HepG2 (cell line): ENCODE results near the gene PSMD5. TPM values are rescaled to one million over a fixed set of nuclear protein-coding genes. Genes with fewer than 3 reads are reported as not detected.
A peak's percentile ranks its signal among the peaks of the same experiment; 100 is the strongest.

Experiments
- ATF5 ChIP-seq: sonication (generic); formaldehyde crosslinking; IDR thresholded peaks from 2 replicates; pipeline ENCODE4 v1.4.0; 2020; ENCODE audit warnings: mild to moderate bottlenecking, low read depth, missing genetic modification reagents
- FOSL1 ChIP-seq: sonication (generic); formaldehyde crosslinking; IDR thresholded peaks from 2 replicates; pipeline ENCODE4 v1.9.0; 2021; ENCODE audit warnings: missing genetic modification reagents, borderline replicate concordance
- GATAD1 ChIP-seq: IDR thresholded peaks from 2 replicates; pipeline ENCODE4 v1.6.1; 2016; ENCODE audit warnings: missing genetic modification reagents, missing compliant biosample characterization
- GMEB2 ChIP-seq: IDR thresholded peaks from 2 replicates; pipeline ENCODE4 v1.6.1; 2016; ENCODE audit warnings: missing biosample characterization, missing genetic modification reagents, low read depth
- HNF4A ChIP-seq: sonication (generic); formaldehyde crosslinking; IDR thresholded peaks from 2 replicates; pipeline ENCODE4 v1.4.0; 2020; ENCODE audit warnings: missing genetic modification reagents
- HNRNPLL ChIP-seq: fragments of 200-400 bp; formaldehyde crosslinking; IDR thresholded peaks from 2 replicates; pipeline ENCODE4 v1.6.1; 2017; ENCODE audit warnings: mild to moderate bottlenecking, low read depth, low read length; ENCODE audit not compliant: poor library complexity, severe bottlenecking
- IKZF5 ChIP-seq: IDR thresholded peaks from 2 replicates; pipeline ENCODE4 v1.6.1; 2018; ENCODE audit warnings: missing genetic modification reagents, mild to moderate bottlenecking, missing compliant biosample characterization
- MAF1 ChIP-seq: sonication (generic); formaldehyde crosslinking; IDR thresholded peaks from 2 replicates; pipeline ENCODE4 v1.5.0; 2020; ENCODE audit warnings: missing genetic modification reagents, borderline replicate concordance
- MTA1 ChIP-seq: sonication (generic); formaldehyde crosslinking; IDR thresholded peaks from 2 replicates; pipeline ENCODE4 v1.4.0; 2020; ENCODE audit warnings: missing genetic modification reagents, mild to moderate bottlenecking, borderline replicate concordance
- MYNN ChIP-seq: sonication (generic); formaldehyde crosslinking; IDR thresholded peaks from 2 replicates; pipeline ENCODE4 v1.4.0; 2020; ENCODE audit warnings: mild to moderate bottlenecking, low read depth, missing genetic modification reagents
- MZF1 ChIP-seq: sonication (generic); formaldehyde crosslinking; IDR thresholded peaks from 2 replicates; pipeline ENCODE4 v1.8.1; 2023; ENCODE audit warnings: mild to moderate bottlenecking, missing genetic modification reagents, borderline replicate concordance
- NAIF1 ChIP-seq: sonication (generic); formaldehyde crosslinking; IDR thresholded peaks from 2 replicates; pipeline ENCODE4 v1.5.0; 2020; ENCODE audit warnings: mild to moderate bottlenecking, missing genetic modification reagents, borderline replicate concordance
- SATB2 ChIP-seq: sonication (generic); formaldehyde crosslinking; IDR thresholded peaks from 2 replicates; pipeline ENCODE4 v1.5.0; 2020; ENCODE audit warnings: missing genetic modification reagents
- TP53 ChIP-seq: sonication (generic); formaldehyde crosslinking; conservative IDR thresholded peaks from 2 replicates; pipeline ENCODE4 v1.4.0; 2020; ENCODE audit warnings: missing genetic modification reagents
- WIZ ChIP-seq: sonication (generic); formaldehyde crosslinking; IDR thresholded peaks from 2 replicates; pipeline ENCODE4 v1.5.1; 2020; ENCODE audit warnings: mild to moderate bottlenecking, missing genetic modification reagents
- ZBTB21 ChIP-seq: sonication (generic); formaldehyde crosslinking; IDR thresholded peaks from 2 replicates; pipeline ENCODE4 v1.4.0; 2020; ENCODE audit warnings: missing genetic modification reagents
- ZGPAT ChIP-seq: IDR thresholded peaks from 2 replicates; pipeline ENCODE4 v1.6.1; 2016; ENCODE audit warnings: mild to moderate bottlenecking
- ZNF451 ChIP-seq: sonication (generic); formaldehyde crosslinking; IDR thresholded peaks from 2 replicates; pipeline ENCODE4 v1.5.0; 2020; ENCODE audit warnings: mild to moderate bottlenecking, missing genetic modification reagents
- ZNF550 ChIP-seq: sonication (generic); formaldehyde crosslinking; IDR thresholded peaks from 2 replicates; pipeline ENCODE4 v1.4.0; 2020; ENCODE audit warnings: mild to moderate bottlenecking, missing genetic modification reagents, borderline replicate concordance
- ZNF616 ChIP-seq: sonication (generic); formaldehyde crosslinking; IDR thresholded peaks from 2 replicates; pipeline ENCODE4 v1.5.0; 2020; ENCODE audit warnings: low read depth, mild to moderate bottlenecking, missing genetic modification reagents
- ZNF780A ChIP-seq: sonication (generic); formaldehyde crosslinking; IDR thresholded peaks from 2 replicates; pipeline ENCODE4 v1.8.0; 2022; ENCODE audit warnings: mild to moderate bottlenecking, missing genetic modification reagents, moderate library complexity
- ZNF788 ChIP-seq: sonication (generic); formaldehyde crosslinking; IDR thresholded peaks from 2 replicates; pipeline ENCODE4 v1.5.0; 2020; ENCODE audit warnings: mild to moderate bottlenecking, missing genetic modification reagents, borderline replicate concordance
- ZNF879 ChIP-seq: sonication (generic); formaldehyde crosslinking; IDR thresholded peaks from 2 replicates; pipeline ENCODE4 v1.8.1; 2023; ENCODE audit warnings: missing genetic modification reagents
- polyA plus RNA-seq, 8 experiments: library from polyadenylated mRNA; depleted of rRNA in 3 of 8; stranded (reverse) in 7 of 8; unstranded in 1 of 8; fragments of >200 nt; fragmentation: Illumina TruSeq in 4 of 8; extraction: Trizol in 4 of 8; gene quantifications; 2 replicates each; pipeline versions ENCODE4 v1.2.1 to v1.2.3, GENCODE V29; 2011 to 2016; ENCODE audit warnings: low read depth in 4 of 8, missing spikeins in 1 of 8, mixed read lengths in 1 of 8; ENCODE audit not compliant: insufficient read depth in 1 of 8
- total RNA-seq, 5 experiments: library from RNA; depleted of rRNA; stranded (reverse); fragments of >200 nt; fragmentation: Illumina TruSeq; extraction: Trizol; gene quantifications; 2 replicates each; pipeline ENCODE4 v1.2.3, GENCODE V29; 2016; ENCODE audit warnings: low read depth in 1 of 5

The PSMD5 gene
- total and polyA plus RNA-seq, 2 of the 13 experiments (the other 11 are each of a cell fraction or from before 2014, with no cell fraction given), result 12.7 to 18.1 TPM

GRCh38 chr9:120792898-120793765, 49.6 kb downstream of the PSMD5 start, which contains the start of gene FBXW2 (continued):
- 0 out of 2 replicates have a peak, but pooled peaks have one; percentile 70 for TF ChIP-seq SATB2
- TF ChIP-seq TP53, result peak; percentile 72; the same call in 1 of the 2 replicates
- no peak for TF ChIP-seq MZF1
- no peak for TF ChIP-seq ZNF550 (CRISPR knock-in tag)
- peak; percentile 87 for TF ChIP-seq MAF1 (CRISPR knock-in tag)
- peak; percentile 82 for TF ChIP-seq MTA1 (CRISPR knock-in tag)
- TF ChIP-seq ZNF616, result 0 out of 2 replicates have a peak, but pooled peaks have one; percentile 63
- peak; percentile 85; the same call in 1 of the 2 replicates for TF ChIP-seq ZNF451 (CRISPR knock-in tag)
- 0 out of 2 replicates have a peak, but pooled peaks have one; percentile 38 for TF ChIP-seq NAIF1 (CRISPR knock-in tag)
- TF ChIP-seq ZNF879, result no peak
- TF ChIP-seq HNRNPLL, result peak; percentile 95
- peak; percentile 92 for TF ChIP-seq WIZ (CRISPR knock-in tag)
- peak; percentile 95; the same call in 1 of the 2 replicates for TF ChIP-seq ZNF788
- TF ChIP-seq ZBTB21, result peak; percentile 72; the same call in 1 of the 2 replicates
- no peak for TF ChIP-seq ATF5 (CRISPR knock-in tag)
- peak; percentile 91 for TF ChIP-seq IKZF5
- TF ChIP-seq GATAD1 (CRISPR knock-in tag), result peak; percentile 99
- TF ChIP-seq MYNN (CRISPR knock-in tag), result no peak
- peak; percentile 98 for TF ChIP-seq ZGPAT (CRISPR knock-in tag)
- no peak for TF ChIP-seq ZNF780A
- no peak for TF ChIP-seq FOSL1
- no peak for TF ChIP-seq GMEB2 (CRISPR knock-in tag)
- peak; percentile 18; the same call in 1 of the 2 replicates for TF ChIP-seq HNF4A (CRISPR knock-in tag)
